Body of pancreas (tissue), 4 donors: ENCODE results near the gene TLK2. TPM values are rescaled to one million over a fixed set of nuclear protein-coding genes. Genes with fewer than 3 reads are reported as not detected.

Experiments used
- ATAC-seq: fragments of 150-250 bp; one replicate; pipeline ENCODE4 v1.9.1; 2016
- DNase-seq, 4 donors: peaks; one replicate each; pipeline ENCODE4 v3.0.0-alpha.2; 2019
- H3K27ac ChIP-seq, 4 donors: fragments of 200-600 bp; sonication (generic); 1 replicate in 3 of 4; 2 replicates in 1 of 4; pipeline versions ENCODE4 v1.5.1 to v1.6.1; 2016 to 2019; ENCODE audit warnings: mild to moderate bottlenecking in 1 of 4, mixed read lengths in 1 of 4, moderate library complexity in 1 of 4
- H3K27me3 ChIP-seq, 2 donors: fragments of 200-600 bp; sonication (generic); one replicate each; pipeline ENCODE4 v1.6.0; 2016; ENCODE audit warnings: mild to moderate bottlenecking in 1 of 2
- H3K36me3 ChIP-seq, 2 donors: fragments of 200-600 bp; sonication (generic); replicated peaks in 1 of 2; 2 replicates each; pipeline ENCODE4 v1.5.1; 2016; ENCODE audit warnings: low read depth in 2 of 2; ENCODE audit not compliant: insufficient read depth in 1 of 2
- H3K4me1 ChIP-seq: fragments of 200-600 bp; sonication (generic); one replicate; pipeline ENCODE4 v1.6.0; 2016
- H3K4me3 ChIP-seq, 2 donors: fragments of 200-600 bp; sonication (generic); 1 replicate in 1 of 2; 2 replicates in 1 of 2; pipeline ENCODE4 v1.5.1; 2016 to 2019
- H3K9me3 ChIP-seq, 3 donors: fragments of 200-600 bp; sonication (generic); 1 replicate in 2 of 3; 2 replicates in 1 of 3; pipeline ENCODE4 v1.5.1; 2016
- CTCF ChIP-seq, 7 experiments: fragments of 450-650 bp in 4 of 7; fragments of 200-600 bp in 3 of 7; sonication (generic) in 3 of 7; IDR thresholded peaks; one replicate each; pipeline ENCODE4 v1.5.1; 2016 to 2019; ENCODE audit warnings: antibody characterized with exemption in 7 of 7
- POLR2A ChIP-seq, 3 donors: fragments of 450-650 bp; IDR thresholded peaks; one replicate each; pipeline ENCODE4 v1.6.1; 2016; ENCODE audit warnings: antibody characterized with exemption in 3 of 3, mild to moderate bottlenecking in 2 of 3
- WGBS, 2 donors: methylation state at CpG; one replicate each; pipeline ENCODE4 v1.1.5; 2017; 5-methylcytosine and 5-hydroxymethylcytosine counted together
- intact Hi-C: fragments of 100-400 bp; cut with DNase I; formaldehyde crosslinking; loops from one replicate; pipeline ENCODE4 v1.15.1; 2023
- total RNA-seq, 2 donors: library from RNA; depleted of rRNA; stranded (reverse); fragments of >200 nt; gene quantifications; one replicate each; pipeline ENCODE4 v1.1.0, GENCODE V29; 2016

The TLK2 gene
- total RNA-seq, 2 donors from 2014 or later: 20.8 to 54.1 TPM

- H3K9me3 ChIP-seq: no peaks in the 10 kb centered on the region
- no peaks in the 10 kb centered on the region for H3K4me1 ChIP-seq
- H3K36me3 ChIP-seq: peaks cover 0 to 10% of the 10 kb centered on the region in 2 donors
- no peak for ATAC-seq
- no peak for TF ChIP-seq POLR2A (IDR thresholded peaks at IDR 0.05)
- no peak for TF ChIP-seq CTCF (IDR thresholded peaks at IDR 0.05)
- WGBS, 2 donors: 98 to 100% methylated on average over 1 of the region's 1 CpG
- DNase-seq: no peak
- H3K27ac ChIP-seq: no peak overlapping the region
- H3K27me3 ChIP-seq: no peaks in the 10 kb centered on the region
- intact Hi-C loops: no loop called here
- H3K4me3 ChIP-seq: no peak overlapping the region
These were observed 97.8 kb downstream of the TLK2 start for GRCh38 chr17:62576382-62576781.

DNA sequence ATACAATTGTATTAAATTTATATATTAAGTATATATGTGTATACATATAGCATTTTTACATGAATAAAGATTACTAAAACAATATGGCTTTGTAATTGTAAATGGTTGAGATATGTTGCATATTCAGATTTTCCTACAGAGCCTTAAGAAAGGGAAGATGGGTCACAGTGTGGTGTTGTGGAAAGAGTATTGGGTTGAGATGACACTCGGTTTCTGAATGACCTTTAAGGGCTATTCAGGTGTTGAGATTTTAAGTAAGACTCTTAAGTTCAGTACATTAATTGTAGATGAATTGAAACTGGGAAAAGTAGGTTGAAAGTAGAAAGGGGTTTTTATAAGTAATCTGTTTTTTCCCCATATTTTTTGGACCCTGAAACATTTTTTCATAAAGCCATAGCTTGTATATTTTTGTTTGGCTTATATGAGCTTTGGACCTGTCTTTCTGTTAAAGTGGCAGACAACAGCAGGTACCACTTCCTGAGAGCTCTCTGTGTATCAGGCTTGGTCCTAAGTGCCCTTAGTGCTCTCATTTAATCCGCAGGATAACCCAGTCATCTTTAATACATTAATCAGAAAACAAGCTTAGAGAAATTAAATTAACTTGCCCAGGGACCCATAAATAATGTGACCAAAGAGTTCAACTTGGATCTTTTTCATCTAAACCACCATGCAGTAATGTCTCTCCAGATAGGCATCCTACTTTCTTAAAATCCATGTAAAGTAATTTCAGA, 100.3 kb downstream of the TLK2 start:
- Histone ChIP-seq H3K4me1 (no peaks in the 10 kb centered on the region), H3K4me3 (no peak overlapping the region), H3K27ac (no peak overlapping the region), H3K9me3 (no peaks in the 10 kb centered on the region), H3K27me3 (no peaks in the 10 kb centered on the region), H3K36me3 (peaks cover 0 to 9% of the 10 kb centered on the region in 2 donors)
- TF ChIP-seq POLR2A (IDR thresholded peaks at IDR 0.05) (no peak), CTCF (IDR thresholded peaks at IDR 0.05) (no peak)
- ATAC-seq (no peak), DNase-seq (no peak)
- intact Hi-C loops: no loop called here
- WGBS, 2 donors: 86 to 88% methylated on average over 2 of the region's 2 CpGs

DNA sequence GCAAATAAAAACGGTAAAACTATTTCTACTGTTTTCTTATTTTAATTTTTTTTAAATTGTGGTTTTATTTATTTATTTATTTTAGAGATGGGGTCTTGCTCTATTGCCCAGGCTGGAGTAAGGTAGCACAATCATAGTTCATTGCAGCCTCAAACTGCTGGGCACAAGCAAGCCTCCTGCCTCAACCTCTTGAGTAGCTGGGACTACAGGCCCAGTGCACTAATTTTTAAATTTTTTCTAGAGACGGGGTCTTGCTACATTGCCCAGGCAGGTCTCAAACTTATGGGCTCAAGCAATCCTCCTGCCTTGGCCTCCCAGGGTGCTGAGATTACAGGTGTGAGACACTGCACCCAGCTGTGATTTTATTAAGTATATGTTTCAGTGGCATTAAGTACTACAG, 102.3 kb downstream of the TLK2 start:
- TF ChIP-seq CTCF (IDR thresholded peaks at IDR 0.05): no peak
- no peak for TF ChIP-seq POLR2A (IDR thresholded peaks at IDR 0.05)
- Histone ChIP-seq H3K9me3 (no peaks in the 10 kb centered on the region), H3K27ac (no peak overlapping the region), H3K4me3 (no peak overlapping the region), H3K27me3 (no peaks in the 10 kb centered on the region), H3K4me1 (no peaks in the 10 kb centered on the region), H3K36me3 (peaks cover 0 to 3% of the 10 kb centered on the region in 2 donors)
- no peak for ATAC-seq
- DNase-seq: no peak
- intact Hi-C loops: no loop called here
- WGBS, 2 donors: 89 to 95% methylated on average over 2 of the region's 2 CpGs

GRCh38 chr17:62581764-62582163, 103.1 kb downstream of the TLK2 start:
- peaks cover 0 to 6% of the 10 kb centered on the region in 2 donors for H3K36me3 ChIP-seq
- intact Hi-C loops: no loop called here
- TF ChIP-seq CTCF (IDR thresholded peaks at IDR 0.05): no peak
- TF ChIP-seq POLR2A (IDR thresholded peaks at IDR 0.05): no peak
- ATAC-seq (no peak), DNase-seq (no peak)
- H3K4me3 ChIP-seq: no peak overlapping the region
- H3K27ac ChIP-seq: no peak overlapping the region
- WGBS, 2 donors: 89 to 95% methylated on average over 1 of the region's 1 CpG
- H3K9me3 ChIP-seq: no peaks in the 10 kb centered on the region
- H3K27me3 ChIP-seq: no peaks in the 10 kb centered on the region
- H3K4me1 ChIP-seq: no peaks in the 10 kb centered on the region

- 71 to 89% methylated on average over 2 of the region's 2 CpGs for WGBS, 2 donors
- Histone ChIP-seq H3K36me3 (peaks cover 0 to 10% of the 10 kb centered on the region in 2 donors), H3K4me3 (no peak overlapping the region), H3K9me3 (no peaks in the 10 kb centered on the region), H3K27ac (no peak overlapping the region), H3K4me1 (no peaks in the 10 kb centered on the region), H3K27me3 (no peaks in the 10 kb centered on the region)
- ATAC-seq (no peak), DNase-seq (no peak)
- TF ChIP-seq CTCF (IDR thresholded peaks at IDR 0.05) (no peak), POLR2A (IDR thresholded peaks at IDR 0.05) (no peak)
- intact Hi-C loops: no loop called here
These were observed 108.9 kb downstream of the TLK2 start for GRCh38 chr17:62587554-62587953.
